Stimulated activated effector memory CD8-positive, alpha-beta T cell treated with anti-CD3 and anti-CD28 coated beads, Interleukin-12 subunit alpha, Interleukin-12 subunit beta, amount 100 ng/mL, for 72 hours (primary cell): ENCODE measurements around the gene CARD6.
A peak's percentile ranks its signal among the peaks of the same experiment; 100 is the strongest.
"Not testable (repeated sequence)": the region's sequence is repeated elsewhere in the genome, so short reads cannot be mapped to it uniquely, and the experiment has no call there.

Experiments
- ATAC-seq: fragments of 150-1000 bp; cut with Tn5 transposase; 2 replicates; pipeline ENCODE4 v1.10.0; 2021
- DNase-seq, 2 donors: peaks; one replicate each; pipeline ENCODE4 v3.0.0; 2021 to 2022; ENCODE audit warnings: low spot score in 2 of 2
- H3K27ac Mint-ChIP-seq: one replicate; pipeline ENCODE4 v1.8.0; 2022; ENCODE audit warnings: mild to moderate bottlenecking, mixed read lengths
- H3K36me3 Mint-ChIP-seq: one replicate; pipeline ENCODE4 v1.8.0; 2022; ENCODE audit warnings: mild to moderate bottlenecking, mixed read lengths
- H3K4me1 Mint-ChIP-seq: one replicate; pipeline ENCODE4 v1.8.0; 2022; ENCODE audit warnings: mixed read lengths
- H3K4me3 Mint-ChIP-seq: one replicate; pipeline ENCODE4 v1.8.0; 2022; ENCODE audit warnings: mild to moderate bottlenecking, mixed read lengths
- H3K9me3 Mint-ChIP-seq: one replicate; pipeline ENCODE4 v1.8.0; 2022; ENCODE audit warnings: mixed read lengths

The CARD6 gene

DNA sequence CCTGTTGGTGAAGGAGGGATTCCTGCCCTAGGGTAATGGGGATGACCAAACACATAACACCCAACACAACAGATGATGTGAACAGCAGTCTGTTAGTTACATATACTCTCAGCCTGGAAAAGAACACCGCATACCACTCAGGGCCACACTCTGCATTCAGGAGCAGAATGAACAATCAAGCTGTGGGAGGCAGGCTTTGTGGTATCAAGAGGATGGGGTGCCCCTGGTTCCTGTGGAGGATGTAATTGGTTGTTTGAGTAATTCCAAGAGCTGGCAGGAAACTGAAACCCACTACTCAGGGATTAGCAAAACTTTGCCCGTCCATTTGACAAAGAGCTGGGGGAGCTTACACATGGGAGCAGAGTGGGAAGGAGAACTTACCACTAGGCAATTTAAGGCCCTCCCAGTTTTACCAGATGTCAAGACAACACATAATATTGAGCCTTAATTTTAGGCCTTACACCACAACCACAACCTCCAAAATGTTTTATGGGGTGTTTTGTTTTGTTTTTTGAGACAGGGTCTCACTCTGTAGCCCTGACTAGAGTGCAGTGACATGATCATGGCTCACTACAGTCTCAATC lies 27.4 kb upstream of the CARD6 start:
- peak; percentile 99 for ATAC-seq
- peak in 1 of 2 donors; percentile 75 for DNase-seq
- Mint-ChIP-seq H3K4me1 (peaks cover 8% of the 10 kb centered on the region), H3K27ac (peak overlapping the region; percentile 68), H3K9me3 (no peaks in the 10 kb centered on the region), H3K4me3 (peak overlapping the region; percentile 44), H3K36me3 (no peaks in the 10 kb centered on the region)

DNA sequence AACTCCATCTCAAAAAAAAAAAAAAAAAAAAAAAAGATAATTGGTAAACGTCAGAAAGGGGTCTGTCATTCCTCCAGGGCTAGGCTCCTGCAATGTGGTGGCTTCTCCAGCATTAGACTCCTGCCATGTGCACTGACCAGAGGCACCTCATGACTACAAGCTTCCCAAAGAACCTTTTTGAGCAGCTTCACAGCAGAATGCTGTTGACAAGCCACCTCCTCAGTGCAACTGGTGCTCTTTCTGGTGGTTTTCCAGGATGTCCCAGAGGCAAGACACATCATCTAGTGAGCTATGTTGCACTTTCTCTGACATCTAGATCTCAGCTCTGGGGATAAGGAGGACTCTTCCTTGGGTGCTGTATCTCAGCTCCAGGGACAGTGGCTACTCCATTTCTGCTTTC lies 17.7 kb upstream of the CARD6 start:
- H3K9me3 Mint-ChIP-seq: no peaks in the 10 kb centered on the region
- ATAC-seq (no peak), DNase-seq (no peak)
- H3K4me3 Mint-ChIP-seq: no peak overlapping the region
- no peak overlapping the region for H3K27ac Mint-ChIP-seq
- peaks cover 10% of the 10 kb centered on the region for H3K4me1 Mint-ChIP-seq
- H3K36me3 Mint-ChIP-seq: peaks cover 38% of the 10 kb centered on the region

DNA sequence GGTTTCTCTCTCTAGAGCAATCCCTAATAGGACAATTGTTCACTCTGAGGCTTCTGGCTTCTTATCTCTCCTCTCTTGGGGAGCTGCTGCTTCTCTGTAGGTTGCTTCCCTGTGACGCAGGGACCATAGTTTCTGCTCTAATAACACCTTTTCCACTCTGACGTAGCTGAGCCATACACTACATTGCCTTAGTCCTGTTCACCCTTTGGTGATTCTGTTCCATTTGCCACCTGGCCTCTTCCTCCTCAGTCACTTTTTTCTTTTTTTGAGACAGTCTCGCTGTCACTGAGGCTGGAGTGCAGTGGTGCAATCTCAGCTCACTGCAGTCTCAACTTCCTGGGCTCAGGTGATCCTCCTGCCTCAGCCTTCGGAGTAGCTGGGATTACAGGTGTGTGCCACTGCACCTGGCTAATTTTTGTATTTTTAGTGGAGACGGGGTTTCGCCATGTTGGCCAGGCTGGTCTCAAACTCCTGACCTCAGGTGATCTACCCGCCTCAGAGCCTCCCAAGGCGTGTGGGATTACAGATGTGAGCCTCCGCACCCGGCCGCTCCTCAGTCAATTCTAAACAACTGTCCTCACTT lies 15.6 kb upstream of the CARD6 start:
- not testable (repeated sequence) for ATAC-seq, DNase-seq, H3K9me3 Mint-ChIP-seq, H3K27ac Mint-ChIP-seq, H3K4me3 Mint-ChIP-seq
- H3K36me3 Mint-ChIP-seq: peaks cover 59% of the 10 kb centered on the region
- peaks cover 25% of the 10 kb centered on the region for H3K4me1 Mint-ChIP-seq

DNA sequence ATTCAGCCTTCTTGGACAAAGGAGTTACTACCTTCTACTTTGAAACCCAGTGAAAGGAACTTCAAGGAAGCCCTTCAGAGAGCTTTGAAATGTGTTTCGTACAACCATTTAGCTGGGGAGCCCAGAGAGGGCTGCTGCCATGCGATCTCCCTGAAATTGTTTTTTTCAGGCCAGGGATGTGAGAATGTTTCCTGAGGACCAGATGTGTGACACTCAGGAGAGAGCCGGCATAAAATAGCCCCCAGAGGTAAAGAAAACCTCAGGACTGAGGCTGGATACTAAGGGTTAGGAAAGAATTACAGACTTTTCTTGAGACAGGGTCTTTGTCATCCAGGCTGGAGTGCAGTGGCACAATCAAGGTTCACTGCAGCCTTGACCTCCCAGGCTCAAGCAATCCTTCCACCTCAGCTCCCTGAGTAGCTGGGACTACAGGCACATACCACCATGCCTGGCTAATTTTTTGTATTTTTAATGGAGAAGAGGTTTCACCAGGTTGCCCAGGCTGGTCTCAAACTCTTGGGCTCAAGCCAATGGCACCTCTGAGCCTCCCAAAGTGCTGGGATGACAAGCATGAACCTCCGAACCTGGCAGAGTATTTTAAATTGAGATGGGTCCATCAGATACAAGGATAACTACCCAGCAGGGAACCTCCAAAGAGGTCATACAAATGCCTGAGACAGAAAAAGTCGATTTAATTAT lies 14.5 kb upstream of the CARD6 start:
- H3K27ac Mint-ChIP-seq: no peak overlapping the region
- ATAC-seq (no peak), DNase-seq (no peak)
- peaks cover 32% of the 10 kb centered on the region for H3K4me1 Mint-ChIP-seq
- H3K9me3 Mint-ChIP-seq: no peaks in the 10 kb centered on the region
- H3K36me3 Mint-ChIP-seq: peaks cover 70% of the 10 kb centered on the region
- H3K4me3 Mint-ChIP-seq: no peak overlapping the region

DNA sequence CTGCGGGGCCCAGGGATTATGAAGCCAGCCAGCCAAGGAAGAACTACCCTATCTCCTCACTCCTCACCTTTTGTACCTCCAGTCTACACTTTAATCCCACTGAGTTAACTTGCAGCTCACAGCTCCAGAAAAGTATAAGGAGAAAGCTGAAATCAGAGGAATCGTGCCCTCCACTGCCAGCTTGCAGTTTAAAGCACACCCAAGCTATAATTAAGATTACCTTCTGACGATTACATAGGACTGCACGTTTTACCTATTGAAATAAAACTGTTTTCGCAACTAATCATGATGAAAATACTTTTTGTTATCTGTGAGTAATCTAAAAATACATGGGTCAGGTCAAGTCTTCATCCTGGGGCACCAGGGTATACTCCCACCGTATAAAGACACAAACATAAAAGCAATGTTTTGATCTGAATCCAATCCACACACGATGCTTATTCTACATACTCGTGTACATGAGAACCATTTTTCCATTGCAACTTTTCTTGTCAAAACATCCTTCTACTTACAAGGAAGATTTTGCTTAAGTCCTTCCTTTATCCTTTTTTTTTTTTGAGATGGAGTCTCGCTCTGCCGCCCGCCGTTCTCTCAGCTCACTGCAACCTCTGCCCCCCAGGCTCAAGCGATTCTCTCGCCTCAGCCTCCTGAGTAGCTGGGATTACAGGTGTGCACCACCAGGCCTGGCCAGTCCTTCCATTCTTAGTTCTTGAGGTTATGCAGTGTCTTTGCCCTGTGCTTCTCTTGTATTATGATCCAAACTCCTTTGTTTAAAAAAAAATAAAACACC lies 13.8 kb upstream of the CARD6 start:
- H3K27ac Mint-ChIP-seq: peak overlapping the region; percentile 98
- no peak overlapping the region for H3K4me3 Mint-ChIP-seq
- no peaks in the 10 kb centered on the region for H3K9me3 Mint-ChIP-seq
- H3K4me1 Mint-ChIP-seq: peaks cover 39% of the 10 kb centered on the region
- DNase-seq (no peak), ATAC-seq (no peak)
- H3K36me3 Mint-ChIP-seq: peaks cover 78% of the 10 kb centered on the region

DNA sequence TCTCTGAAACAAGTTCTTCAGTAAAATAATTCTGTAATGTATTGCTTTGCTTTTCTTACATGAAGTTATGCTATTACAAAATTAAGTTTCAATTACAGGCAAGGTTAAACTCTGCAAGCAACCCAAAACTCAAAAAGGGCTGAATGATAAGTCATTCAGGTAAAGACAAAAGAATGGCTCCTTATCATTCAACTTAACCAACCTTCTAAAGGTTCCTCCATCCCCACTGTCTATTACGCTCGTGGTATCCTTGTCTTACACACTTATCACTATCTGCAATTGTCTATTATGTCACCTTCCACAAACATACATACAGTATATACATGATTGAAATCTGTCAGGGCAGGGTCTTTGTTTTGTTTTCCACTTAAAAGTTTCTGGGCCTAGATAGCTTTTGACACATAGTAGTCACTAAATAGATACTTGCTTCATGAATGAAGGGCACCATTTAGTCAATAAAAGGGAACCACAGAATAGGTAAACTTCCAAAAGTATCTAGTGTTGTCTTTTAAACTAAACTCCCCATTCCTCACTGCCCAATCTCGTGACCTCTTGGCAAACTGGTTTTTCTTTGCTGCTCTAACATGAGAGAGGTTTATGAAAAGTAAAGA lies 13.0 kb upstream of the CARD6 start:
- Mint-ChIP-seq H3K4me3 (no peak overlapping the region), H3K4me1 (peaks cover 47% of the 10 kb centered on the region), H3K36me3 (peaks cover 85% of the 10 kb centered on the region), H3K27ac (peak overlapping the region; percentile 98), H3K9me3 (no peaks in the 10 kb centered on the region)
- no peak for ATAC-seq
- DNase-seq: no peak

DNA sequence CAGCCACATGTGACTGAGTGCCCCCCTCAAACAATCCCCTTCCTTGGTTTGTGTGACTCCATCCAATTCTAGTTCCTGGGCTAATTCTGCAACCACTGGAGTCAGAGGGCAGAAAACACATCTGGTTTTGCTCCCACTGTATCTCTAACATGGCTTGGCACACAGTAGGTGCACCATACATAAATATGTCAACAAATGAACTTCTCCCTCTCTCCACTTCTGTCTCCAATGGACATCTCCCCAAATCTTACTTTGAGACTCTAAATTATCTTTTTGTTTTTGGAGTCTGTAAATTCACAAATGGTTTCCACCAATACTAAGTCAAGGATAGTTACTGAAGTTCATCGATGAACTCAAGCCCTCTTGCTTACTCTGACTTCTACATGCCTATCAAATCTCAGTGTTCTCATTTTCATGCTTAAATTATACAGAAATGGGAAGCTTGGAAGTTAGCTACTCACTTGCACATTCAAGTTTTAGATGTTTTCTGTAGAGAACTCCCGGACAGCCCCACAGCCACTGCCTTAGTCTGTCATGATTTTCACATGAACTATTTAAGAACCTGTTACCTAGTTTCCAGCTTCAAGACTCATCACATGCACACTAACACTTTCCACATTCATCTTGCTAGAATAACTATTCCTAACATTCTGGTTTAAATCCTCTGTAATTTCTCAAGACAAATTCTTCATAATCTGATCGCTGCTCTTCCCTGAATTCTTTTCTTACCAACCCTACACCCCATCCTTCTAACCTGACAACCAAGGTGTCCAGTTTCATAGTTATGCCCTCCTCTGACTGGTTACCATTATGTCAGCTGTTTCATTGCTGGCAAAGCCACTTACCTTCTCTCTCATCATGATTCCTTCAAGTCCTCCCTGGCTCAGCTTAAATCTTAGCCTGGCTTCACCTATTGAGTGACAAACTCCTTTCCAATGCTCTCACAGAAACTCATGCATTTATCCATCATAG lies 12.2 kb upstream of the CARD6 start:
- peak overlapping the region; percentile 98 for H3K27ac Mint-ChIP-seq
- no peak overlapping the region for H3K4me3 Mint-ChIP-seq
- no peaks in the 10 kb centered on the region for H3K9me3 Mint-ChIP-seq
- no peak for ATAC-seq
- DNase-seq: no peak
- peaks cover 51% of the 10 kb centered on the region for H3K4me1 Mint-ChIP-seq
- peaks cover 93% of the 10 kb centered on the region for H3K36me3 Mint-ChIP-seq

DNA sequence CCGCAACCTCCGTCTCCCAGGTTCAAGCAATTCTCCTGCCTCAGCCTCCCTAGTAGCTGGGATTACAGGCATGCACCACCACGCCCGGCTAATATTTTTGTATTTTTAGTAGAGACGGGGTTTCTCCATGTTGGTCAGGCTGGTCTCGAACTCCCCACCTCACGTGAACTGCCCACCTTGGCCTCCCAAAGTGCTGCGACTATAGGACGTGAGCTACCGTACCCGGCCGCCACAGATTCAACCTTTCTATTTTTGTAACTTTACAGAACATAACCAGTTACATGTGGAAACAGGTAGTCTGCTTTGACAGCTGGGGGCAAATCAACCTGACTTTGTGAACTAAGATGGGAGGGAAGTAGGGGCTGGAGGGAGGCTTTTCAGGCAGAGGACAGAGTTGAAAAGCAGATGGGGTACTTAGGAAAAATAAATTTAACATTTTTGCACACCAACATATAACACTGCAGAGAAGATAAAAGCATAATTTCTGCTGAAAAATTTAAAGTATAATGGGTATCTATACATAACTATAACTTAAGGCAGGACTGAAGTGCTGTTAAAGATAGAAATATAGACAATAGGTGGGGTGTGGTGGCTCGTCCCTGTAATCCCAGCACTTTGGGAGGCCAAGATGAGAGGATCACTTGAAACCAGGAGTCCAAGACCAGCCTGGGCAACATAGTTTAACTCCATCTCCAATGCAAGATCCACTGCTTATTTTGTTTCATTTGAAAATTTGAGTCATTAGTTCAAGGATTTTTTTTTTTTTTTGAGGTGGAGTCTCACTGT lies 11.2 kb upstream of the CARD6 start:
- peaks cover 51% of the 10 kb centered on the region for H3K4me1 Mint-ChIP-seq

DNA sequence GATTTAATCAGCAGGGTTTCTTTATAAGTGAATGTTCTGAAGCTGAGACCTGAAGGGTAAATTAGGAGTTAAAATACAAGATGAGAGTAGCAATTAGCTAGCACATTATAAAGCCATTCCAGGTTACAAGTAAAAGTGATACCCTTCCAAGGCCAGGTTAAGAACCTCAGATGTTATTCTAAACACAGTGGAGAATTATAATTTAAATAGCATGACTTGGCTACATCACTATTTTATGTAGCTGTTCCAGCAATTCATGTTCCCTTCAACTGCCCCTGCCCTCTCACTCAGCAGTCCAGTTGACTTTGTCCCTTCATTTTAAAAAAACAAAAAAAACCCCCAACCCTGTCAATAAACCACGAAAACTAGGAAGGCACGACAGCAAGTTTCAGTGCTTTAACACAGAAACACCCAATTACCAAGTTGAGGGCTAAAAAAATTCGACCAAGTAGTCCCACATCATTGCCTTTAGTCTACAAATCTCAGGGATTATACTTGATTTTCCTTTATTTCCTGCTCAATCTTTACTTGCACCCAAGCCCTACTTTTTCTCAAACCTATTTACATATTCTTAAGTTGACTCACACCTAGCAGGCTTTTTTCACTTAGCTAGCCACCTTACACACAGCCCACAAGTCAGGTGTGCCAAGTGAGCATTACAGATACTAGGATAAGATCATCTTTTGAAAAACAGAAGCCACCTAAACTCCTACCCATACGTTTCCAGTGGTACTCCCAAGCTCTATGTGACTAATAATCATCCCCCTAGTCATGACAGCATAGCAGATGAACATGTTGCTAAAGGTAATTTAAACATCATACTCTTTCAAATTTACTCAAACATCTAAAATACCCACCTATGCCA lies 9.6 kb upstream of the CARD6 start:
- H3K4me1 Mint-ChIP-seq: peaks cover 59% of the 10 kb centered on the region
- H3K4me3 Mint-ChIP-seq: peak overlapping the region; percentile 90
- ATAC-seq (peak; percentile 71), DNase-seq (no peak)
- peak overlapping the region; percentile 98 for H3K27ac Mint-ChIP-seq
- H3K9me3 Mint-ChIP-seq: no peaks in the 10 kb centered on the region
- peaks cover 91% of the 10 kb centered on the region for H3K36me3 Mint-ChIP-seq

More for the DNA sequence above, 11.2 kb upstream of the CARD6 start:
- Mint-ChIP-seq H3K36me3 (peaks cover 100% of the 10 kb centered on the region), H3K4me3 (no peak overlapping the region), H3K27ac (peak overlapping the region; percentile 98), H3K9me3 (no peaks in the 10 kb centered on the region)
- DNase-seq: no peak
- ATAC-seq: no peak

DNA sequence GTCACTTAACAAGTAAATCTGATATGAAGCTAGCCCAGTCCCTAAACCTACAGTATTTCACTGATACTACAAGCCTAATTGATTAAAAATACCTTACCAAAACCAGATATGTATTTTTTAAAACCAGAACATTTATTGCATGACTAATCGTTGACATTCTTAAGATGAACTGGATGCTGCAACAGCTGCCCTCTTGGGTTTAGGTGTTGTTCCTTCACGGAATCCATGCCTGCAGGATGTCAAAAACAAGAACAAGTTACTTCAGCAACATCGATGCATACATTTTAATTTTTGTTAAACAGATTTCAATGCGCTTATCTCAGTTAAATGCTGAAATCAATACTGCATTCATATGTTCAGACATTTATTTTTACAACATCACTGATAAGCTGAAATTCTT lies 8.8 kb upstream of the CARD6 start:
- Mint-ChIP-seq H3K4me3 (peak overlapping the region; percentile 90), H3K27ac (peak overlapping the region; percentile 98), H3K4me1 (peaks cover 59% of the 10 kb centered on the region), H3K36me3 (peaks cover 83% of the 10 kb centered on the region), H3K9me3 (no peaks in the 10 kb centered on the region)
- ATAC-seq: no peak
- DNase-seq: no peak

DNA sequence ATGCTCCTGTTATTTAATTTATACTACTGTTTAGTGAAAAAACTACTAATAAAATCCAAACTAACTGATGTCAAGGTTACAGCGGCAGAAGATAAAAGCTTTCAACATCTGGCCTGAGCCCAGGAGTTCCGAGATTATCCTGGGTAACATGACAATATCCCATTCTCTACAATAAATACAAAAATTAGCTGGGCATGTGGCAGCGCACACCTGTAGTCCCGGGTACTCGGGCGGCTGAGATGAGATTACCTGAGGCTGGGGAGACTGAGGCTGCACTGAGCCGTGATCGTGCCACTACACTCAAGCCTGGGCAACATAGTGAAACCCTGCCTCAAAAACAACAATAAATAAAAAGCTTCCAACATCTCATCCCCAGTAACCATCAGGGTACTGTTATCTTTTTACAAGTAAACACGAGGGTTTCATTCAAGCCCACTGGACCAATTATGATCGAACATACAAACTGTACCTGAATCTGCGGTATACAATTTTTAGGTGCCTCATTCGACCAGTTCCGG lies 7.4 kb upstream of the CARD6 start:
- DNase-seq (no peak), ATAC-seq (no peak)
- Mint-ChIP-seq H3K4me1 (peaks cover 47% of the 10 kb centered on the region), H3K36me3 (peaks cover 69% of the 10 kb centered on the region), H3K4me3 (peak overlapping the region; percentile 90), H3K9me3 (no peaks in the 10 kb centered on the region), H3K27ac (peak overlapping the region; percentile 98)

DNA sequence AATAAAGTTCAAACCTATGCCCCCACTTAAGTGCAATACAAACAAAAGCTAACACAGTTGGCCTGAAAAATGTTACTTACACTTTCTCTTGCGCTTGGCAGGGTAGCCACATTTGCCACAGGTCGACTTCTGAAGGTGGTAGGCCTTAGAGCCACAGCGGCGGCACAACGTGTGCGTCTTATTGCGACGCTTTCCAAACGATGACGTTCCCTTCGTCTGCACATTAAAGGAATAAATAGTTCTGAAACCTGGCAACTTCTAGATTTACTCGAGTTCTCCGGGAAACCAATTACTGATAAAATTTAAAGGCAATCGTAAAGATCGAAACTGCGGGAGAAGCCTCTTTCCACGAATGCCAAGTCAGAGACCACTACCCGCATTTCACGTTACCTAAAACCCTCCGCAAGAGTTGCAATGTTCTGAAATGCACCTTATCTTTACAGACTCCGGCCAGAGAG lies 6.7 kb upstream of the CARD6 start:
- peak overlapping the region; percentile 90 for H3K4me3 Mint-ChIP-seq
- H3K27ac Mint-ChIP-seq: peak overlapping the region; percentile 98
- H3K36me3 Mint-ChIP-seq: peaks cover 63% of the 10 kb centered on the region
- peaks cover 40% of the 10 kb centered on the region for H3K4me1 Mint-ChIP-seq
- DNase-seq (peak in 1 of 2 donors; percentile 63), ATAC-seq (no peak)
- no peaks in the 10 kb centered on the region for H3K9me3 Mint-ChIP-seq
